Measurements from ENCODE around the gene TNS1.

DNA sequence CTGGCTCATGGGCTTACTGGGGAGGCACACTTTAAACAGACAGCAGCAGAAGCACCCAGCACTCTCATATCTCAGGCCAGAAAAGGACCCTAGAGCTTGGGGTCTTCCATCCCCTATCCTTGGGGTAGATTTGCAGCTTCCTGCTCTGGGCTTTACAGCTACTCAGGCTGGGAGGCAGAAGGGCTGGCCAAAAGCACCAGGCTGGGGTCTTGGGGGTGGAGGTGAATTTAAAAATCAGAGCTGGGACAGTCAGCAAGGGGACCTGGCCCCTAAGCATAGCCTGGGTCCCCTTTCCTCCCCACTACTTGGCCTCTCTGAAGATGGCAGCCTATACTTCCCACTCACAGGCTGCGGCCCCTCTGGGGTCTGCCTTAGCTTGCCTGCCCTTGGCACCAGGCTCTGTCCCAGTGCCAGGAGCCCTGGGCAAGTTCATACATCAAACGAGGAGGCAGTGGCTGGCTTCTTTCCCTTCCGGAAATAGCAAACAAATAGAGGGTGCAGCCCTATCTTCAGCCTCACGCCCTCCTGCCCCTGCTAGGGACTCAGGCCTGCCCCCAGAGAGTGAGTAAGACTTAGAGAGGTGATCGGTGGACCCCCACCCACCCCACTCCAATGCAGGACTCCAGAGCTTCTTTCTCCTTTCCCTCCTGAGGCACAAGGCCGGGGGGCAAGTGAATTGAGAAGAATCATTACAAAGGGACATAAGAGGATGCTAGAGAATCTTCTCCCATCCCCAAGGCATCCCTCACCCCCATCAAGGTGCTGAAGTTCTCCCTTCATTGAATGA lies 26.0 kb upstream of the TNS1 start:
- TF ChIP-seq, protein P1, sequence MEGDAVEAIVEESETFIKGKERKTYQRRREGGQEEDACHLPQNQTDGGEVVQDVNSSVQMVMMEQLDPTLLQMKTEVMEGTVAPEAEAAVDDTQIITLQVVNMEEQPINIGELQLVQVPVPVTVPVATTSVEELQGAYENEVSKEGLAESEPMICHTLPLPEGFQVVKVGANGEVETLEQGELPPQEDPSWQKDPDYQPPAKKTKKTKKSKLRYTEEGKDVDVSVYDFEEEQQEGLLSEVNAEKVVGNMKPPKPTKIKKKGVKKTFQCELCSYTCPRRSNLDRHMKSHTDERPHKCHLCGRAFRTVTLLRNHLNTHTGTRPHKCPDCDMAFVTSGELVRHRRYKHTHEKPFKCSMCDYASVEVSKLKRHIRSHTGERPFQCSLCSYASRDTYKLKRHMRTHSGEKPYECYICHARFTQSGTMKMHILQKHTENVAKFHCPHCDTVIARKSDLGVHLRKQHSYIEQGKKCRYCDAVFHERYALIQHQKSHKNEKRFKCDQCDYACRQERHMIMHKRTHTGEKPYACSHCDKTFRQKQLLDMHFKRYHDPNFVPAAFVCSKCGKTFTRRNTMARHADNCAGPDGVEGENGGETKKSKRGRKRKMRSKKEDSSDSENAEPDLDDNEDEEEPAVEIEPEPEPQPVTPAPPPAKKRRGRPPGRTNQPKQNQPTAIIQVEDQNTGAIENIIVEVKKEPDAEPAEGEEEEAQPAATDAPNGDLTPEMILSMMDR (IDR thresholded peaks at IDR 0.05; ENCODE audit: poor library complexity): no peak
- no peak for TF ChIP-seq EZH2 (IDR thresholded peaks at IDR 0.05; ENCODE audit: borderline replicate concordance)
- no peak for TF ChIP-seq EZH2phosphoT487 (IDR thresholded peaks at IDR 0.05; ENCODE audit: low read depth, severe bottlenecking, unreplicated experiment)

Measured in hepatocyte (in vitro differentiated cells).